Effector CD8-positive, alpha-beta T cell (primary cell): ENCODE results near the gene PLAGL1.
"Not testable (repeated sequence)": the region's sequence is repeated elsewhere in the genome, so short reads cannot be mapped to it uniquely, and the experiment has no call there.

ENCODE experiments used
- DNase-seq: peaks from one replicate; lab custom pipeline; 2025; lab: John Stamatoyannopoulos, UW
- total RNA-seq, 4 experiments: gene quantifications; one replicate each; lab custom pipeline; 2026; lab: John Stamatoyannopoulos, UW

Gene PLAGL1, protein sequence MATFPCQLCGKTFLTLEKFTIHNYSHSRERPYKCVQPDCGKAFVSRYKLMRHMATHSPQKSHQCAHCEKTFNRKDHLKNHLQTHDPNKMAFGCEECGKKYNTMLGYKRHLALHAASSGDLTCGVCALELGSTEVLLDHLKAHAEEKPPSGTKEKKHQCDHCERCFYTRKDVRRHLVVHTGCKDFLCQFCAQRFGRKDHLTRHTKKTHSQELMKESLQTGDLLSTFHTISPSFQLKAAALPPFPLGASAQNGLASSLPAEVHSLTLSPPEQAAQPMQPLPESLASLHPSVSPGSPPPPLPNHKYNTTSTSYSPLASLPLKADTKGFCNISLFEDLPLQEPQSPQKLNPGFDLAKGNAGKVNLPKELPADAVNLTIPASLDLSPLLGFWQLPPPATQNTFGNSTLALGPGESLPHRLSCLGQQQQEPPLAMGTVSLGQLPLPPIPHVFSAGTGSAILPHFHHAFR
- total RNA-seq = 2.3 to 6.4 (median 3.4) reads per million in 4 experiments

DNA sequence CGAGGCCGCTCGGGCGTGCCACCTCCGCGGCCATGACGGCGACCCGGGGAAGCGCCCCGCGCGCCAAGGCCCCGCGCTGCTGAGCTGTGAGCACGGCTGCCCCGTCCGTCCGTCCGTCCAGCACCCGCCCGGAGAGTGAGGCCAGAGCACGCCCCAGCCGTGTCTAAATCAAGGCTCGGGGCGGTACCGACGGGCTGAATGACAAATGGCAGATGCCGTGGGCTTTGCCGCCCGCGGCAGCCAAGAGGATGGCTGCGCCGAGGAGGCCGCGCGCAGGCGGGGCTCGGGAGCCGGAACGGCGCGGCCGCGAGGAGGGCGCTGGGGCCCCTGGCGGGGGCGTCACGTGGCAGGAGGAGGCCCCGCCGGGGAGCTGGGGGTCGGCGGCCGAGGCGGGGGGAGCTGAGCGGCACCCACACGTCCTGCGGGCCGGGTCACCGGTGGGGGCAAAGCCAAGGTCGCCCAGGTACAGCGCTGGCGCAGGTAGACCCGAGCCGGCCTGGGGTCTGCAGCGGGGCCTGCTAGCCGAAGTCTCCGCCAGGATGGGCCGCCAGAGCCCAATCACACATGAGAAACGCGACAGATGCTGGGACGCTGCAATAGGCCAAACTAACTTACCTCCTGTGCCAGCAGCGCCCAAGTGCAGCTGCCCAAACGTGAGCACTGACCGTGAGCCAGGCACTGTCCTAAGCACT lies at the start of gene PLAGL1:
Gene PLAGL1 (minus strand): TSS at position 140 of the 692 bp plus-strand sequence. CDS start 60,123 bp downstream, outside the sequence.
- DNase-seq = no peak

DNA sequence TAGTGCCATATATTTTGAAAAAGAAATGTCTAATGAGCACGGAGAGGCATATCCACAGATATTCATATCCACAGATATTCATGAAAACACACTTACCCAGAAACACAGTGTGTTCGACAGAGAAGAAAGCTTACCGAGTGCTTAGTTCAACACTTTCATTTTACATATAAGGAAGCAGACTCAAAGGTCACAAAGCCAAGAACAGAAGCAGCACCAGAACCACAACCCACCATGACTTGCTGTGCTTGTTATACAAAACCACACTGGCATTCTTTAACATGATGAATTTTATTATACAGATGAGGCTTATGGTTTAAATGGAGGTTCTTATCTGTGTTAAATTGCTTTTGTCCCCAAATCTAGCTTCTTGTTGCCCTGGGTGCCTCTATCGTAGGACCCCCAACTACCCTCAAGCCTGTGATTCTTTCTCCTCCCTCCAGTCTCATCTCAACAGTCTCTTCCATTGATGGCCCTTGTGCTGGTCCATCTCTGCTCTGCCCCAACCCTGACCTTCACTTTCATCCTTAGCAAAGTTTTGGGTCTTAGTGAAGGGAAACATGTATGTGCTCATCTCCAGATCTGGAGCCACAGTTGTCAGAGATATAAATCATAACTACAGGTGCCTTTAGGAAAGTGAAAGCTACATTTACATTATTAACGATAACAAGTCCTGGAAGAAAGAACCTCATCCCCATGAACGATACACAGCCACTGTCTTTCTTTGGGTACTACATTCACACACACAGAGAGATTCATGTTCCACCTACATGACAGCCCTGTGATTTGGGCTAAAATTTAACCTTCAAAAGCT lies 47.3 kb upstream of the PLAGL1 start:
- DNase-seq = no peak

DNA sequence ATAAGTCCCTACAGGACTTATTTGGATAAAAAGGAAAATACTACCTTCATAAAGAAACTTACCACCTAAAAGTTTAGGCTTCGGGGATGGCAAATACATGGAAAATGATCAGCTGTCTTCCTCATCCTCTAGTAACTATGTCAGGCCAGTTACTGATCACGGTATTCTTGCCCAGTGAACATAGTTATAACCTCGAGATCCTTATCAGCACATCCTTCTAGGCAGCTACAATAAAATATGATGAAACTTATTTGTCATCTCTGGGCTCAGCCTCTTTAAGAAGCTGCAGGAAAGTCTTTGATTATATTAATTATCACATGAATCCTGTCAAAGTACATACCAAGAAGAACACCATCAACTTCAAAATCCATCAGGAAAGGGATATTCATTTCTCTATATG lies 45.5 kb upstream of the PLAGL1 start:
- no peak for DNase-seq

DNA sequence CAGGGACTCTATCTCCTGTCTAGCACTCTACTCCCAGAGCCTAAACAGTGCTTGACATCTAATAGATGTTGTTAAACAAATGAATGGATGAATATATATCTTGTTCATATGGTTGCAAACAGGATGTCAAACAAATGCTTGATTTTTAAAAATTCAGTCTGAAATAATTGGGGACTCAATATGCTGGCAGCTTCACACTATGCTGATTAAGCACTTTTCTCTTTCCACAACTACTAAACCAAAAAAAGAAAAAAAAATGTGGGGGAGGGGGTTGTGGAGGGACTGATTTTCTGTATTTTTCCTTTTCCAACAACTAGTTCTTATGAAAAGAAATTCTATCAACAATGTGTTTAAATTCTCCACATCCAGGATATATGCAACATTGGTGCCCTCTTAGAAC lies 44.4 kb upstream of the PLAGL1 start:
- no peak for DNase-seq

DNA sequence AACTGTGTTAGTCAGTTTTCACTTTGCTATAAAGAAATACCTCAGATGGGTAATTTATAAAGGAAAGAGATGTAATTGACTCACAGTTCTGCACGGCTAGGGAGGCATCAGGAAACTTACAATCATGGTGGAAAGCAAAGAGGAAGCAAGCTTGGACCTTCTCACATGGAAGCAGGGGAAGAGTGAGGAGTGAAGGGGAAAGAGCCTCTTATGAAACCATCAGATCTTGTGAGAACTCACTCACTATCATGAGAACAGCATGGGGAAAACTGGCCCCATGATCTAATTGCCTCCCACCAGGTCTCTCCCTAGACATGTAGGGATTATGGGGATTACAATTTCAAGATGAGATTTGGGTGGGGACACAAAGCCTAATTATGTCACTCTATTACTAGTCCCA lies 41.3 kb upstream of the PLAGL1 start:
- DNase-seq = no peak

DNA sequence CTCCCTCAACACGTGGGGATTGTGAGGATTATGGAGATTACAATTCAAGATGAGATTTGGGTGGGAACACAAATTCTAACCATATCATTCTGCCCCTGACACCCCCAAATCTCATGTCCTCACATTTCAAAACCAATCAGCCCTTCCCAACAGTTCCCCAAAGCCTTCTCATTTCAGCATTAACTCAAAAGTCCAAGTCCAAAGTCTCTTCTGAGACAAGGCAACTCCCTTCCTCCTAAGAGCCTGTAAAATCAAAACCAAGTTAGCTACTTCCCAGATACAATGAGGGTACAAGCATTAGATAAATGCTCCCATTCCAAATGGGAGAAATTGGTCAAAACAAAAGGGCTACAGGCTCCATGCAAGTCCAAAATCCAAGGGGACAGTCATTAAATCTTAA lies 39.6 kb upstream of the PLAGL1 start:
- DNase-seq = no peak

DNA sequence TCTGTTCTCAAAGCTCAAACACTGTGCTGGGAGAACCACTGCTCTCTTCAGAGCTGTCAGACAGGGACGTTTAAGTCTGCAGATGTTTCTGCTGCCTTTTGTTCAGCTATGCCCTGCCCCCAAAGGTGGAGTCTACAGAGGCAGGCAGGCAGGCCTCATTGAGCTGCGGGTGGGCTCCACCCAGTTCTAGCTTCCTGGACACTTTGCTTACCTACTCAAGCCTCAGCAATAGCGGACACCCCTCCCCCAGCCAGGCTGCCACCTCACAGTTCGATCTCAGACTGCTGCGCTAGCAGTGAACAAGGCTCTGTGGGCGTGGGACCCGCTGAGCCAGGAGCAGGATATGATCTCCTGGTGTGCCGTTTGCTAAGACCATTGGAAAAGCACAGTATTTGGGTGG lies 38.6 kb upstream of the PLAGL1 start:
- not testable (repeated sequence) for DNase-seq

DNA sequence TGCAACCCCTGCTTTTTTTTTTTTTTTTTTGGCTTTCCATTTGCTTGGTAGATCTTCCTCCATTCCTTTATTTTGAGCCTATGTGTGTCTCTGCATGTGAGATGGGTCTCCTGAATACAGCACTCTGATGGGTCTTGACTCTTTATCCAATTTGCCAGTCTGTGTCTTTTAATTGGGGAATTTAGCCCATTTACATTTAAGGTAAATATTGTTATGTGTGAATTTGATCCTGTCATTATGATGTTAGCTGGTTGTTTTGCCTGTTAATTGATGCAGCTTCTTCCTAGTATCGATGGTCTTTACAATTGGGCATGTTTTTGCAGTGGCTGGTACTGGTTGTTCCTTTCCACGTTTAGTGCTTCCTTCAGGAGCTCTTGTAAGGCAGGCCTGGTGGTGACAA lies 36.9 kb upstream of the PLAGL1 start:
- DNase-seq = not testable (repeated sequence)

DNA sequence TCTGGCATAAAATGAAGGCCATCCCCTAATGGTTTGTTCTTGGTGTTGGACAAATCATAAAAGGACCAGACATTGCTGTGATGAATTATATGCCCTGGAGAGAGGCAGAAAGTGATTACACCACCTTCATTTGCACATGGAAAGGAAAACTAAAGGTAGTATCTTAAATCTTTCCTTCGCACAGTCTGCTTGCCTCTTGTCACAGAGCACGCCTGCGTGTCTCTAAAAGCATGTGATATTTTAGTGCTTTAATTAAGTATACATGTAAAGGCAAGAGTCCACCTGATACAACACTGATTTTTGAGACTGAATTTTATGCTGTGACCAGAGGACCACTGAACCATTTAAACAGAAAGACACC lies 28.8 kb upstream of the PLAGL1 start:
- DNase-seq = no peak

DNA sequence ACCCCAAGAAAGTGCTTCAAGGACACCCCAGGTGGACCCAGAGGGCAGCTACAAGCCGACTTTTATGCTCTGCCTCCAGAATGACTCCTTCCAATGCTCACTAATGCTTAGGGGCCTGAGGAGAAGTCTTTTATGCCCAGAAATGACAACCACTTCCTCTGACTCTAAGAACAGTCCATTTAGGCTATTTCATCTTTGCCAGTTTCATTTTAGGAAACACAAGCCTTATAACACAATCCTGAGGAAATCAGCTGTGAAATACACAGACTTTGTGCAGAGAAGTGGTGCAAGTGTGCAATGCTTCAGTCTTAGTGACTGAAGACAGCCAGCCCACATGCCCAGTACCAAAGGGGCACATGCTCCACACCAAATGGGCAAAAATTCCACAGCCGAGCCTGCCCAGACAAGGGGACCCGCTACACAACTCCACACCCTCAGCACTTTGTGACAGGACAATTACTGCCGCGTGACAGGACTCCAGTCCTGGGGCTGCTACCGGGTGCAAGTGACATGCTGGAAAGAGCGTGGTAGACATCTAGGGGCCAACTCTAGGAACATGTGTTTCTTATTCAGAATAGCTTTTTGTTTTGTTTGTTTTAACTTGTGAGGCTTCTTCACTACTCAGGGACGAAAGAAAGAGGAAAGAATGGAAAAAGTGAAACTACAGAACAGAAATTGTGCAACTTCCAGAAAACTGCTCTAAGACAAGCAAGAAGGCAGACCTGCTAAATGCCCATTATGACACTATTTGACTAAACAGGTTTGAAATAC lies 28.2 kb upstream of the PLAGL1 start:
- DNase-seq = no peak

DNA sequence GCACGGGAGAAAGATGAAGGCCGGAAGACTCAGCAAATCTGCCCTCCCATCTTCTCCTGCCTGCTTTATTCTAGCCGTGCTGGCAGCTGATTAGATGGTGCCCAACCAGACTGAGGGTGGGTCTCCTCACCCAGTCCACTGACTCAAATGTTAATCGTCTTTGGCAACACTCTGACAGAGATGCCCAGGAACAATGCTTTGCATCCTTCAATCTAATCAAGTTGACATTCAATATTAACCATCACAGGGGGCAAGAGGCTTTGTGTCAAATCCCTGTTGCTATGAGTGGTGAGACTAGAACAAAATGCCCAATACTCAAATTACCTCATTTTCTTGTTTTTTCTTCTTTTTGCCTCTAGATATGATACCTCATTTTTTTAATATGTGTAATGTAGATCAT lies 27.4 kb upstream of the PLAGL1 start:
- DNase-seq = no peak

DNA sequence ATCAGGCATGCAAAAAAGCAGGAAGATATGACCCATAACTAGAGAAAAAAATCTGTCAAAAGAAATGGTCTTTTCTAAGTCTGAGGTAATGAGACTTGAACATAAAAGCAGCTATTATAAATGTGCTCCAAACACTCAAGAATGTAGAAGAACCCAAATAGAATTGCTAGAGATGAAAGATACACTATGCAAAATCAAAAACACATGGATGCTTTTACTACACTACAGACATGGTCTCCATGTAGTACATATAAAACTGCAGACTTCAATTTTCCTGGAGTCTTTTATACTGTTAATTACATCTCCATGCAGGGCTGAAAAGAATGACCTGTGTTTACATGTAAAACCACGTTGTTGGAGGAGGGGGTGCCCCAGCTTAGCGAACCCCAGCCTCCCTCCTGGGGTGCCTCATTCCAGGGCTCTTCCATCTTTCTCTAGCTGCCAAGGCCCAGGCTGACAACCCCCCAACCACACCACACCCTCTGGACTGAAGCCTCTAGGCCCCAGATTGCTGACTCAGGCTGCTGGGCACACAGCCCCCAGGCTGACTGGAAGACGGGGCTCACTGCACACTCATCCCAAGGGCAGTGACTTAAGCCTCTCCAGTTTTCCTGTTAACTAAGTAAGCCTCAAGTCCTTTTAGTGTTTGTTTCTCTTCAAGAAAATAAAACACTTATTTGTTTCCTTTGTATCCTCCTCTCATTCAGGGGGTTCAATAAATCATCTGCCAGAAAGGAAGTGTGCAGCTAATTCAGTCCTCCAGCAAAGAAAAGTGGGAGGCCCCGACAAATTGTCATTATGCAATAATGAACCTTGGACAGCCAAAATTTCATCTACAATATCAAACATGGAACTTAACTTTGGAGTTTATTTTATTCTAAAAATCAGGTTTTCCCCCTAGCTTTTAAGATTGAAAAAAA lies 26.0 kb upstream of the PLAGL1 start:
- DNase-seq = no peak

DNA sequence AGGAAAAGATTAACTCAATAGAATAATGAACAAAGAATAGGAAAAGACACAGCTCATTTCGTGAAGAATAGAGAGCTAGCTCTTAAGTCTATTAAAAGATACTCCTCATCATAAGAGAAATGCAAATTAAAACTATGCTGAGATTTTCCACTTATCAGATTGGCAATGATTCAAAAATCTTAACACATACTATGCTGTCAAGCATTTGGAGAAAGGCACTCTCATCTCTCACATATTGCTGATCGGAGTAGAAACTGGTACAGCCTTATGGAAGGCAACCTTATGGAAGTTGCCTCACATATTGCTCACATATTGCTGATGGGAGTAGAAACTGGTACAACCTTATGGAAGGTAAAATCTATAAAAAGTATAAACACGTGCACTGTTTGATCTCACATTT lies 21.4 kb upstream of the PLAGL1 start:
- DNase-seq = no peak

DNA sequence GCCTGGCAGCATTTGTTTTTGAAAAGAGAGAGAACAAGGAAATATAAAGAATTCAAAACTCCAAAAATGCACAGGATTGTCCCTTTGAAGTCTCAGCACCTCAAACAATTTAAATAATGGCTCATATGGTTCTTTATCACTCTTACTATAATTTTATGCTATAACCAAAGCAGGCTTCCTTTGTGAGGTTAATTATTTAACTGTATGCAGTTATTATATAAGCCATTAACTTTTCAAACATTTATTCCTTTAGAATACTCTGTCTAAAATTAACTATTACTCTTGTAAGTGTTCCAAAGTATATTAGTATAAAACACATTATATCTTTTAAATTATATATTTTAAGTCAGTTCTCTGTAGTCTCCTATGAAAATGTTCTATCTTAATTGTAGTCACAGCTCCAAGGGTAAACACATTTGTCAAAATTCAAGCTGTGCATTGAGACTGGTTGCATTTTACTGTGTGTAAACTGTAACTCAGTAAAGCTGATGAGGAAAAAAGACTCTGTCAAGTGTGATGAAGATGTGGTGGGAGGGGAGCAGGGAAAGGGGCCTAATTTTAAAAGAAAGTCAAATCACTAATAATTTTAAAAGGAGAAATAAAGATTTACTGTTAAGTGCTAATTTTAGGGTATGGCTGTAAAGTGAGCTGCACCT lies 20.0 kb upstream of the PLAGL1 start:
- no peak for DNase-seq

DNA sequence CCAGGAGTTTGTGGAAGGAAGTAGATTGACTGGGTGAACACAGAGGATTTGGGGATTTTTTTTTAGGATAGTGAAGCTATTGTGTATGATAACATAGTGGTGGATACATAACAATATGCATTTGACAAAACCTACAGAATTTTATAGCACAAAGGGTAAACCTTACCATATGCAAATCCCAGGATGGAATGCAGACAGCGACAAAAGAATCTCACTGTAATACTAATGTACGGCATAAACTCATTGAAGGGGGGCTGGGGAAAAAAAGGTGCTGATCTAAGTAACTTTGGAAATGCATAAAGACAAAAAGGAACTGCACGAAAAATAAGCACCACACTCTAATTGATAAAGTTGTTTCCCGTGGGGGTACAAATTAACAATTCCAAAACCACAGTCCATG lies 15.2 kb upstream of the PLAGL1 start:
- DNase-seq = no peak

DNA sequence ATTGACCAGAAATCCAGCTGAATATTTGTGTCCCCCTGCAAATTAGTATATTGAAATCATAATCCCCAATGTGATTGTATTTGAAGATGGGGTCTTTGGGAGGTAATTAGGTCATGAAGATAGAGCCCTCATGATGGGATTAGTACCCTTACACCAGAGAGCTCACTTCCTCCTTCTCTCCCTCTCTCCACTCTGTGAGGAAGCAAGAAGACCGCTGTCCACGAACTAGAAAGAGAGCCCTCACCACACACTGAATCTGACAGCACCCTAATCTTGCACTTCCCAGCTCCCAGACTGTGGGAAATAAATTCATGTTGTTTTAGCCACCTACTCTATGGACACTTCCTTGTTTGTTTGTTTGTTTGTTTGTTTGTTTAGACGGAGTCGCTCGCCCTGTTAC lies 11.9 kb upstream of the PLAGL1 start:
- DNase-seq = no peak

DNA sequence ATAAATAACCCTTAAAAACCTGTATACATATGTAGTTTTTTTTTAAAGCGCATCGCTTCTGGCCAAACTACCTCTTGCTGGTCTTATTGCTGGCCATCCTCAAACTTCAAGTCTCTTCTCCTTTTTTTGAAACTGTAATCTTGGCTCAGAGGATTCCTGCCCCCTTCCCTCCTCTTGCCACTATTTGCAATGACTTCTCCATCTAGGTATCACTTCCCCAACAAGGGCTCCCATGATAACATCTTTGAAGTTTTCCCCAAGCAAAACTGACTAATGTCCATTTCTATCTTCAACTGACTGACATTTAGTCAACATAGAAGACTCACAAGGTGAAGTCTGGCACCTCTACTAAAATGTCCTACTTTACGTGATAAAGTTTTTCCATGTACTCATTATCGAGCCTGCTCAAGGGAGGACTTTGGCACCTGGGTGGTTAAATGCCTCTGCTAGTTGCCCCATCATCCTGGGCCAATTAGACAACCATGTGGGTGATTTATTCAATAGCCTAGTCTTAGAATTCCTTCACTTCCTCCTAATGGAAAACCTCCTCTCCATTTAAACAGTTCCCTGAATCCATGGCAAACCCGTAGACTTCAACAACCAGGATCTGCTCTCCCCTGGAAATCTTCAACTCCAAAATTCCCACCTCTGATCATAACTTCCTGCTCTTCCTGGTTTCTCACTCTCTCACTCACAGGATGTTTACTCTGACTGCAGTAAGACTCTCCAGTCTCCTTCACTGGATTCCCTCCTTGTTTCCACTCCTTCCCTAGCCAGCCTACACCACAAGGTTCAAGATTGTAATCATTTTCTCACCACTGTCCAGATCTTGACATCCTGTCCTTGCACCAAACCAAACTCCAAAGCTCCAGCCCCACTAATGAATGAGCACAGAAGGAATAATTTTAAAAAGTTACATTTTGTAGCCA lies 9.4 kb upstream of the PLAGL1 start:
- no peak for DNase-seq

DNA sequence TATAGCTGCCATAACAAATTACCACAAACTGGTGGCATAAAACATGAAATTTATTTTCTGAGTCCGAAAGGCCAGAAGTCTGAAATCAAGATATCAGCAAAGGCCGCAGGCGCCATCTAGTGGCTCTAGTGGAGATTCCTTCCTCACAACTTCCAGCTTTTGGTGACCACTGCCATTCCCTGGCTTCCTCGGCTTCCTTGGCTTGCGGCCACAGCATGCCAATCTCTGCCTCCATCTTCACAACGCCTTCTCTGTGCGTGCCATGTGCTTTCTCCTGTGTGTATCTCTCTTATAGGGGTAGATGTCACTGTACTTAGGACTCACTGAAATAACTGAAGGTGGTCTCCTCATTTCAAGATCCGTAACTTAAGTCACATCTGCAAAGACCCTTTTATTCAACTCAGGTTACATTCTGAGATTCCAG lies 5.4 kb upstream of the PLAGL1 start:
- DNase-seq = peak; percentile 35

DNA sequence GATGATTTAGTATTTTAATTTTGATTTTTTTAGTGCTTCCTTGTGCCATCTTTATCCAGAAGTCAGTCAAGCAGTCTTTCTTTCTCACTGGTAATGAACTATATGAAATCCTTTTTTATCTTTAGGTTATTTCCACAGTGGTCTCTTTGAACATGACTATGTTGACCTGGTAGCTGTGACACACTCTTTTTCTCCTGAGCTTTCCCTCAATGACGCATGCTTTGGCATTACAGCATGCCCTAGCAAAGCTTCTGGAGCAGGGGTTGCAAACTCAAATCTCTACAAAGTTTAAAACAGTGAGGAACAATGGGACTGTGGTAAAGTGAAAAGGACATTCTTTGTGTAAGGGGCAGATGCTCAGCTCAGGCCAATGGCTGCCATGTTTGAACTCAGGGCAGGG lies 4.5 kb upstream of the PLAGL1 start:
- no peak for DNase-seq
